ENCODE results near the gene ANAPC16.

GRCh38 chr10:72223743-72224101 lies 7.9 kb downstream of the ANAPC16 start:
- TF ChIP-seq CTCF (IDR thresholded peaks at IDR 0.05; ENCODE audit: borderline replicate concordance, extremely low read depth, low read length, poor library complexity, severe bottlenecking) (no peak), EZH2 (IDR thresholded peaks at IDR 0.05; ENCODE audit: borderline replicate concordance, low read depth, low read length, severe bottlenecking) (no peak)

Measured in DND-41 (cell line).